Measurements from ENCODE around the gene LTBP3.

The LTBP3 gene

GRCh38 chr11:65596520-65596919 lies 38.4 kb upstream of the LTBP3 start:
- no peak for DNase-seq (ENCODE audit: low spot score)
- TF ChIP-seq CTCF (IDR thresholded peaks at IDR 0.05; ENCODE audit: extremely low read depth, missing control alignments): no peak

- no peak for TF ChIP-seq CTCF (IDR thresholded peaks at IDR 0.05; ENCODE audit: extremely low read depth, missing control alignments)
- DNase-seq (ENCODE audit: low spot score): no peak
These were observed 37.6 kb upstream of the LTBP3 start, which contains the start of gene KCNK7 for GRCh38 chr11:65595543-65596281. KCNK7 (minus strand) TSS chr11:65595800; CDS start chr11:65595772, 28 bp downstream.

- TF ChIP-seq CTCF (IDR thresholded peaks at IDR 0.05; ENCODE audit: extremely low read depth, missing control alignments): no peak
- no peak for DNase-seq (ENCODE audit: low spot score)
These were observed 37.0 kb upstream of the LTBP3 start for GRCh38 chr11:65595131-65595530.

GRCh38 chr11:65593518-65594414 lies 35.6 kb upstream of the LTBP3 start:
- peak; percentile 57 for TF ChIP-seq CTCF (IDR thresholded peaks at IDR 0.05; ENCODE audit: extremely low read depth, missing control alignments)
- peak; percentile 75 for DNase-seq (ENCODE audit: low spot score)

- TF ChIP-seq CTCF (IDR thresholded peaks at IDR 0.05; ENCODE audit: extremely low read depth, missing control alignments): no peak
- DNase-seq (ENCODE audit: low spot score): no peak
These were observed 34.8 kb upstream of the LTBP3 start for GRCh38 chr11:65592858-65593517.

- no peak for TF ChIP-seq CTCF (IDR thresholded peaks at IDR 0.05; ENCODE audit: extremely low read depth, missing control alignments)
- DNase-seq (ENCODE audit: low spot score): no peak
These were observed 34.0 kb upstream of the LTBP3 start for GRCh38 chr11:65591939-65592857.

Measured in GM20000 (cell line).